Stomach smooth muscle (tissue), 2 donors: ENCODE measurements around the gene PDLIM1.

Source experiments
- H3K27ac ChIP-seq: one replicate; pipeline ENCODE4 v1.7.0; 2013; ENCODE audit warnings: mild to moderate bottlenecking, low read length, inconsistent platforms
- H3K27me3 ChIP-seq, 2 donors: one replicate each; pipeline ENCODE4 v1.7.0; 2013; ENCODE audit warnings: low read length in 2 of 2; ENCODE audit not compliant: insufficient read depth in 2 of 2, control insufficient read depth in 1 of 2
- H3K36me3 ChIP-seq, 2 donors: one replicate each; pipeline ENCODE4 v1.7.0; 2013; ENCODE audit warnings: low read length in 2 of 2; ENCODE audit not compliant: control insufficient read depth in 2 of 2, insufficient read depth in 2 of 2
- H3K4me1 ChIP-seq: one replicate; pipeline ENCODE4 v1.7.0; 2013; ENCODE audit warnings: low read length; ENCODE audit not compliant: control insufficient read depth, insufficient read depth
- H3K4me3 ChIP-seq, 2 donors: one replicate each; pipeline ENCODE4 v1.7.0; 2013; ENCODE audit warnings: low read length in 2 of 2
- H3K9ac ChIP-seq, 2 donors: one replicate each; pipeline ENCODE4 v1.7.0; 2013; ENCODE audit warnings: low read length in 2 of 2, mild to moderate bottlenecking in 1 of 2
- H3K9me3 ChIP-seq, 2 donors: one replicate each; pipeline ENCODE4 v1.7.0; 2013; ENCODE audit warnings: low read length in 2 of 2; ENCODE audit not compliant: control insufficient read depth in 2 of 2
- donor health status: healthy.
- donor health status: Pancreatic carcinoma.

PDLIM1 gene

GRCh38 chr10:95277614-95278013 lies 13.2 kb downstream of the PDLIM1 start:
- Histone ChIP-seq H3K27ac (no peak overlapping the region), H3K27me3 (no peaks in the 10 kb centered on the region), H3K9ac (no peak overlapping the region), H3K4me1 (peaks cover 8% of the 10 kb centered on the region), H3K36me3 (no peaks in the 10 kb centered on the region), H3K9me3 (no peaks in the 10 kb centered on the region), H3K4me3 (no peak overlapping the region)

- Histone ChIP-seq H3K27me3 (no peaks in the 10 kb centered on the region), H3K4me1 (peaks cover 8% of the 10 kb centered on the region), H3K27ac (no peak overlapping the region), H3K9me3 (no peaks in the 10 kb centered on the region), H3K36me3 (no peaks in the 10 kb centered on the region), H3K4me3 (no peak overlapping the region), H3K9ac (no peak overlapping the region)
Measured at GRCh38 chr10:95277201-95277570, 13.6 kb downstream of the PDLIM1 start.

GRCh38 chr10:95276367-95277200 lies 14.2 kb downstream of the PDLIM1 start:
- no peak overlapping the region for H3K27ac ChIP-seq
- peaks cover 8% of the 10 kb centered on the region for H3K4me1 ChIP-seq
- no peak overlapping the region for H3K9ac ChIP-seq
- H3K27me3 ChIP-seq, result no peaks in the 10 kb centered on the region
- no peaks in the 10 kb centered on the region for H3K9me3 ChIP-seq
- no peaks in the 10 kb centered on the region for H3K36me3 ChIP-seq
- H3K4me3 ChIP-seq, result no peak overlapping the region

GRCh38 chr10:95275726-95276366 lies 15.0 kb downstream of the PDLIM1 start:
- H3K9ac ChIP-seq, result no peak overlapping the region
- peaks cover 8% of the 10 kb centered on the region for H3K4me1 ChIP-seq
- H3K36me3 ChIP-seq, result no peaks in the 10 kb centered on the region
- no peaks in the 10 kb centered on the region for H3K9me3 ChIP-seq
- H3K27me3 ChIP-seq, result no peaks in the 10 kb centered on the region
- H3K4me3 ChIP-seq, result no peak overlapping the region
- H3K27ac ChIP-seq, result no peak overlapping the region

- Histone ChIP-seq H3K4me1 (peaks cover 3% of the 10 kb centered on the region), H3K9me3 (no peaks in the 10 kb centered on the region), H3K9ac (no peak overlapping the region), H3K27ac (peak overlapping the region; percentile 46), H3K4me3 (no peak overlapping the region), H3K27me3 (no peaks in the 10 kb centered on the region), H3K36me3 (no peaks in the 10 kb centered on the region)
Measured at GRCh38 chr10:95273393-95274312, 17.1 kb downstream of the PDLIM1 start.

GRCh38 chr10:95268438-95268837 lies 22.4 kb downstream of the PDLIM1 start:
- Histone ChIP-seq H3K9me3 (no peaks in the 10 kb centered on the region), H3K4me3 (no peak overlapping the region), H3K27ac (peak overlapping the region; percentile 55), H3K9ac (no peak overlapping the region), H3K27me3 (no peaks in the 10 kb centered on the region), H3K36me3 (peaks cover 0 to 2% of the 10 kb centered on the region in 2 donors), H3K4me1 (peaks cover 7% of the 10 kb centered on the region)

- H3K36me3 ChIP-seq, result peaks cover 0 to 2% of the 10 kb centered on the region in 2 donors
- H3K27ac ChIP-seq, result no peak overlapping the region
- H3K4me1 ChIP-seq, result peaks cover 7% of the 10 kb centered on the region
- no peak overlapping the region for H3K9ac ChIP-seq
- no peaks in the 10 kb centered on the region for H3K27me3 ChIP-seq
- H3K4me3 ChIP-seq, result no peak overlapping the region
- no peaks in the 10 kb centered on the region for H3K9me3 ChIP-seq
Measured at GRCh38 chr10:95267251-95267650, 23.6 kb downstream of the PDLIM1 start.

- no peak overlapping the region for H3K27ac ChIP-seq
- no peak overlapping the region for H3K9ac ChIP-seq
- no peaks in the 10 kb centered on the region for H3K9me3 ChIP-seq
- H3K36me3 ChIP-seq, result peaks cover 0 to 2% of the 10 kb centered on the region in 2 donors
- H3K4me1 ChIP-seq, result peaks cover 7% of the 10 kb centered on the region
- no peak overlapping the region for H3K4me3 ChIP-seq
- no peaks in the 10 kb centered on the region for H3K27me3 ChIP-seq
Measured at GRCh38 chr10:95266674-95267095, 24.1 kb downstream of the PDLIM1 start.

GRCh38 chr10:95265572-95265971 lies 25.2 kb downstream of the PDLIM1 start:
- Histone ChIP-seq H3K27ac (no peak overlapping the region), H3K4me3 (no peak overlapping the region), H3K36me3 (peaks cover 0 to 2% of the 10 kb centered on the region in 2 donors), H3K27me3 (no peaks in the 10 kb centered on the region), H3K9me3 (no peaks in the 10 kb centered on the region), H3K4me1 (peaks cover 12% of the 10 kb centered on the region), H3K9ac (no peak overlapping the region)

GRCh38 chr10:95264227-95265051 lies 26.4 kb downstream of the PDLIM1 start:
- peaks cover 14% of the 10 kb centered on the region for H3K4me1 ChIP-seq

More at GRCh38 chr10:95264227-95265051, 26.4 kb downstream of the PDLIM1 start:
- Histone ChIP-seq H3K9ac (no peak overlapping the region), H3K27me3 (no peaks in the 10 kb centered on the region), H3K4me3 (no peak overlapping the region), H3K36me3 (peaks cover 0 to 2% of the 10 kb centered on the region in 2 donors), H3K9me3 (no peaks in the 10 kb centered on the region), H3K27ac (no peak overlapping the region)
